ENCODE results near the gene BLID.

The BLID gene

GRCh38 chr11:122144752-122145151, 28.7 kb upstream of the BLID start:
- DNase-seq = no peak
- intact Hi-C loops (cut with DNase I) = no loop called here

- no peak for DNase-seq
- intact Hi-C loops (cut with DNase I) = no loop called here
Measured at GRCh38 chr11:122141725-122142124, 25.7 kb upstream of the BLID start.

- DNase-seq = no peak
- intact Hi-C loops (cut with DNase I) = no loop called here
Measured at GRCh38 chr11:122140500-122140899, 24.5 kb upstream of the BLID start.

GRCh38 chr11:122139595-122139866, 23.5 kb upstream of the BLID start:
- intact Hi-C loops (cut with DNase I) = no loop called here
- no peak for DNase-seq

GRCh38 chr11:122138744-122139594, 23.0 kb upstream of the BLID start:
- no peak for DNase-seq
- intact Hi-C loops (cut with DNase I) = no loop called here

GRCh38 chr11:122137078-122137793, 21.2 kb upstream of the BLID start:
- intact Hi-C loops (cut with DNase I) = no loop called here
- no peak for DNase-seq

- intact Hi-C loops (cut with DNase I) = no loop called here
- DNase-seq = no peak
Measured at GRCh38 chr11:122131126-122131525, 15.1 kb upstream of the BLID start.

- intact Hi-C loops (cut with DNase I) = no loop called here
- DNase-seq = no peak
Measured at GRCh38 chr11:122128146-122128545, 12.1 kb upstream of the BLID start.

GRCh38 chr11:122127020-122127419, 11.0 kb upstream of the BLID start:
- intact Hi-C loops (cut with DNase I) = no loop called here
- DNase-seq = no peak

GRCh38 chr11:122126024-122126688, 10.1 kb upstream of the BLID start:
- intact Hi-C loops (cut with DNase I) = no loop called here
- DNase-seq = no peak

- intact Hi-C loops (cut with DNase I) = no loop called here
Measured at GRCh38 chr11:122123263-122123929, 7.4 kb upstream of the BLID start.

GRCh38 chr11:122122179-122122578, 6.2 kb upstream of the BLID start:
- intact Hi-C loops (cut with DNase I) = no loop called here
- no peak for DNase-seq

More at GRCh38 chr11:122123263-122123929, 7.4 kb upstream of the BLID start:
- no peak for DNase-seq

- no peak for DNase-seq
- intact Hi-C loops (cut with DNase I) = no loop called here
Measured at GRCh38 chr11:122120096-122120495, 4.1 kb upstream of the BLID start.

GRCh38 chr11:122116591-122116990, 576 bp upstream of the BLID start:
- intact Hi-C loops (cut with DNase I) = no loop called here
- no peak for DNase-seq

GRCh38 chr11:122114976-122115375, 1.0 kb downstream of the BLID start:
- DNase-seq = no peak
- intact Hi-C loops (cut with DNase I) = no loop called here

- intact Hi-C loops (cut with DNase I) = no loop called here
Measured at GRCh38 chr11:122113836-122114825, 1.9 kb downstream of the BLID start.

GRCh38 chr11:122112470-122113365, 3.3 kb downstream of the BLID start:
- no peak for DNase-seq
- intact Hi-C loops (cut with DNase I) = no loop called here

More at GRCh38 chr11:122113836-122114825, 1.9 kb downstream of the BLID start:
- no peak for DNase-seq

- DNase-seq = no peak
- intact Hi-C loops (cut with DNase I) = loop anchor here (5.0 to 10.0 kb wide), 3 partner anchors 47 to 395 kb away; no protein-coding TSS in a partner anchor
Measured at GRCh38 chr11:122109932-122110331, 6.1 kb downstream of the BLID start.

GRCh38 chr11:122108828-122109227, 7.2 kb downstream of the BLID start:
- intact Hi-C loops (cut with DNase I) = loop anchor here (5.0 to 10.0 kb wide), 3 partner anchors 48 to 396 kb away; no protein-coding TSS in a partner anchor
- DNase-seq = no peak

Data from posterior cingulate gyrus (tissue), 11 donors.